ENCODE measurements around the gene ARF4. TPM values are rescaled to one million over a fixed set of nuclear protein-coding genes. Genes with fewer than 3 reads are reported as not detected.

The ARF4 gene
- total RNA-seq, 2 donors from 2014 or later: 136 to 139 TPM

GRCh38 chr3:57570878-57571277, 26.3 kb downstream of the ARF4 start:
- Histone ChIP-seq H3K4me3 (no peak overlapping the region), H3K9me3 (no peaks in the 10 kb centered on the region), H3K36me3 (peaks cover 43% of the 10 kb centered on the region), H3K27ac (no peak overlapping the region), H3K27me3 (replicated peaks; ENCODE audit: insufficient read depth) (no peaks in the 10 kb centered on the region), H3K4me1 (ENCODE audit: control insufficient read depth in 1 of 2, low read depth in 2 of 2) (peaks cover 0 to 2% of the 10 kb centered on the region in 2 donors)
- no peak for ATAC-seq (ENCODE audit: insufficient number of reproducible peaks, low FRiP score, low read depth)
- no peak for DNase-seq (ENCODE audit: low spot score)
- TF ChIP-seq, protein P1, sequence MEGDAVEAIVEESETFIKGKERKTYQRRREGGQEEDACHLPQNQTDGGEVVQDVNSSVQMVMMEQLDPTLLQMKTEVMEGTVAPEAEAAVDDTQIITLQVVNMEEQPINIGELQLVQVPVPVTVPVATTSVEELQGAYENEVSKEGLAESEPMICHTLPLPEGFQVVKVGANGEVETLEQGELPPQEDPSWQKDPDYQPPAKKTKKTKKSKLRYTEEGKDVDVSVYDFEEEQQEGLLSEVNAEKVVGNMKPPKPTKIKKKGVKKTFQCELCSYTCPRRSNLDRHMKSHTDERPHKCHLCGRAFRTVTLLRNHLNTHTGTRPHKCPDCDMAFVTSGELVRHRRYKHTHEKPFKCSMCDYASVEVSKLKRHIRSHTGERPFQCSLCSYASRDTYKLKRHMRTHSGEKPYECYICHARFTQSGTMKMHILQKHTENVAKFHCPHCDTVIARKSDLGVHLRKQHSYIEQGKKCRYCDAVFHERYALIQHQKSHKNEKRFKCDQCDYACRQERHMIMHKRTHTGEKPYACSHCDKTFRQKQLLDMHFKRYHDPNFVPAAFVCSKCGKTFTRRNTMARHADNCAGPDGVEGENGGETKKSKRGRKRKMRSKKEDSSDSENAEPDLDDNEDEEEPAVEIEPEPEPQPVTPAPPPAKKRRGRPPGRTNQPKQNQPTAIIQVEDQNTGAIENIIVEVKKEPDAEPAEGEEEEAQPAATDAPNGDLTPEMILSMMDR (IDR thresholded peaks at IDR 0.05): no peak

DNA sequence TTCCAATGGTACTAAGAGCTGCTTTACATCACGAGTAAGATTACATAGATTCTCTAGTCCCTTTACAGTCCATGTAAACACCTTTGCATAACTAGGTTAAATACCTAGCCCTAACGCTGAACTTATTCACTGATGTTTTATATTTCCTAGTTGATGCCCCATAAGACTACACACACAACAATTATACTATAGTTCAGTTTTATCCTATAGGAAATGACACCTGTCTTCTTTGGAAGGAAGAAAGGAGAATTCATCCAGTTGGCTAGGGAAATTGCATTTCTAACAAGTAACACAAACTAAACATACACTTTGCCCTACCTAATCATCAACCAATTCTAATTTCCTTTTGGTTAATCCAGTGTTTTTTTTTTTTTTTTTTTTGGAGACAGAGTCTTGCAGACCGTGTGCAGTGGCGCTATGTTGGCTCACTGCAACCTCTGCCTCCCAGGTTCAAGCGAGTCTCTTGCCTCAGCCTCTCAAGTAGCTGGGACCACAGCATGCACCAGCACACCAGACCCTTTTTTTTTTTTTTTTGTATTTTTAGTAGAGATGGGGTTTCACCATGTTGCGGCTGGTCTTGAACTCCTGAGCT, 27.2 kb downstream of the ARF4 start:
- no peaks in the 10 kb centered on the region for H3K4me1 ChIP-seq (ENCODE audit: control insufficient read depth in 1 of 2, low read depth in 2 of 2)
- H3K36me3 ChIP-seq: peaks cover 42% of the 10 kb centered on the region
- no peak for DNase-seq (ENCODE audit: low spot score)
- H3K27me3 ChIP-seq (replicated peaks; ENCODE audit: insufficient read depth): no peaks in the 10 kb centered on the region
- no peak overlapping the region for H3K27ac ChIP-seq
- no peaks in the 10 kb centered on the region for H3K9me3 ChIP-seq
- ATAC-seq (ENCODE audit: insufficient number of reproducible peaks, low FRiP score, low read depth): no peak
- H3K4me3 ChIP-seq: no peak overlapping the region
- TF ChIP-seq, protein P1 (IDR thresholded peaks at IDR 0.05): no peak

DNA sequence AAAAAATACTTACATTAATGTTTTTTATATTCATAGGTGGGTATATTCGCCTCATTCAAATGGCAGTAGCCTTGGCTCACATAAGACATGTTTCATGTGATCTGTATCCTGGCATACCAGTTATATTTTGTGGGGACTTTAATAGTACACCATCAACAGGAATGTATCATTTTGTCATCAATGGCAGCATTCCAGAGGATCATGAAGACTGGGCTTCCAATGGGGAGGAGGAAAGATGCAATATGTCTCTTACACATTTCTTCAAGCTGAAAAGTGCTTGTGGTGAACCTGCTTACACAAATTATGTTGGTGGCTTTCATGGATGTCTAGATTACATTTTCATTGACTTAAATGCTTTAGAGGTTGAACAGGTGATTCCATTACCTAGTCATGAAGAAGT, 37.6 kb downstream of the ARF4 start:
- ATAC-seq (ENCODE audit: insufficient number of reproducible peaks, low FRiP score, low read depth): no peak

GRCh38 chr3:57557085-57557537, 40.0 kb downstream of the ARF4 start:
- peaks cover 24 to 31% of the 10 kb centered on the region in 2 donors for H3K4me1 ChIP-seq (ENCODE audit: control insufficient read depth in 1 of 2, low read depth in 2 of 2)
- H3K27me3 ChIP-seq (replicated peaks; ENCODE audit: insufficient read depth): no peaks in the 10 kb centered on the region
- H3K9me3 ChIP-seq: no peaks in the 10 kb centered on the region
- peak overlapping the region in 1 of 2 donors; percentile 89 for H3K27ac ChIP-seq
- DNase-seq (ENCODE audit: low spot score): no peak
- no peaks in the 10 kb centered on the region for H3K36me3 ChIP-seq
- H3K4me3 ChIP-seq: peak overlapping the region; percentile 78
- ATAC-seq (ENCODE audit: insufficient number of reproducible peaks, low FRiP score, low read depth): no peak
- TF ChIP-seq, protein P1 (IDR thresholded peaks at IDR 0.05): no peak

More for the DNA sequence above, 37.6 kb downstream of the ARF4 start:
- peaks cover 24 to 31% of the 10 kb centered on the region in 2 donors for H3K4me1 ChIP-seq (ENCODE audit: control insufficient read depth in 1 of 2, low read depth in 2 of 2)
- TF ChIP-seq, protein P1 (IDR thresholded peaks at IDR 0.05): no peak
- H3K27ac ChIP-seq: no peak overlapping the region
- H3K4me3 ChIP-seq: no peak overlapping the region
- no peaks in the 10 kb centered on the region for H3K27me3 ChIP-seq (replicated peaks; ENCODE audit: insufficient read depth)
- H3K36me3 ChIP-seq: no peaks in the 10 kb centered on the region
- DNase-seq (ENCODE audit: low spot score): no peak
- H3K9me3 ChIP-seq: no peaks in the 10 kb centered on the region

GRCh38 chr3:57556459-57557084, 40.6 kb downstream of the ARF4 start:
- Histone ChIP-seq H3K4me3 (peak overlapping the region; percentile 78), H3K9me3 (no peaks in the 10 kb centered on the region), H3K4me1 (ENCODE audit: control insufficient read depth in 1 of 2, low read depth in 2 of 2) (peaks cover 24 to 31% of the 10 kb centered on the region in 2 donors), H3K36me3 (no peaks in the 10 kb centered on the region), H3K27me3 (replicated peaks; ENCODE audit: insufficient read depth) (no peaks in the 10 kb centered on the region), H3K27ac (peak overlapping the region; percentile 79 to 89)
- TF ChIP-seq, protein P1 (IDR thresholded peaks at IDR 0.05): no peak
- no peak for DNase-seq (ENCODE audit: low spot score)
- ATAC-seq (ENCODE audit: insufficient number of reproducible peaks, low FRiP score, low read depth): peak; percentile 29

All from thoracic aorta (tissue), 2 donors.